T-helper 9 cell (primary cell): ENCODE measurements around the gene SMC4.
"Not testable (repeated sequence)": the region's sequence is repeated elsewhere in the genome, so short reads cannot be mapped to it uniquely, and the experiment has no call there.

ENCODE experiments used
- DNase-seq: peaks from one replicate; pipeline ENCODE4 v3.0.0-alpha.2; 2020

SMC4 gene

GRCh38 chr3:160447544-160447943, 48.1 kb downstream of the SMC4 start:
- no peak for DNase-seq

GRCh38 chr3:160448845-160449635, 49.6 kb downstream of the SMC4 start:
- no peak for DNase-seq

GRCh38 chr3:160449636-160450598, 50.5 kb downstream of the SMC4 start, which contains the start of gene TRIM59:
TSS of gene TRIM59 (minus strand) at chr3:160449786. CDS start at chr3:160439183, 10,603 bp downstream.
- DNase-seq: peak; percentile 92

GRCh38 chr3:160450846-160451245, 51.4 kb downstream of the SMC4 start:
- DNase-seq: no peak

- DNase-seq: no peak
Observed at GRCh38 chr3:160451602-160452001, 52.2 kb downstream of the SMC4 start.

- not testable (repeated sequence) for DNase-seq
Observed at GRCh38 chr3:160452251-160452650, 52.8 kb downstream of the SMC4 start.

GRCh38 chr3:160454995-160455394, 55.5 kb downstream of the SMC4 start:
- no peak for DNase-seq

GRCh38 chr3:160455846-160456245, 56.4 kb downstream of the SMC4 start:
- no peak for DNase-seq

GRCh38 chr3:160458151-160458550, 58.7 kb downstream of the SMC4 start:
- DNase-seq: no peak

GRCh38 chr3:160459450-160459970, 60.1 kb downstream of the SMC4 start:
- no peak for DNase-seq

- DNase-seq: no peak
Observed at GRCh38 chr3:160460033-160460432, 60.6 kb downstream of the SMC4 start.

- no peak for DNase-seq
Observed at GRCh38 chr3:160464321-160464720, 64.9 kb downstream of the SMC4 start.

- no peak for DNase-seq
Observed at GRCh38 chr3:160464971-160465370, 65.5 kb downstream of the SMC4 start.

GRCh38 chr3:160470181-160470580, 70.7 kb downstream of the SMC4 start:
- DNase-seq: no peak

- DNase-seq: no peak
Observed at GRCh38 chr3:160471892-160472291, 72.4 kb downstream of the SMC4 start.

GRCh38 chr3:160472344-160472743, 72.9 kb downstream of the SMC4 start:
- DNase-seq: no peak

- no peak for DNase-seq
Observed at GRCh38 chr3:160473221-160473620, 73.8 kb downstream of the SMC4 start.

GRCh38 chr3:160473978-160474377, 74.5 kb downstream of the SMC4 start:
- no peak for DNase-seq

- no peak for DNase-seq
Observed at GRCh38 chr3:160474416-160474838, 75.0 kb downstream of the SMC4 start.

GRCh38 chr3:160475153-160475552, 75.7 kb downstream of the SMC4 start:
- DNase-seq: no peak

- no peak for DNase-seq
Observed at GRCh38 chr3:160475884-160476283, 76.4 kb downstream of the SMC4 start.

- DNase-seq: no peak
Observed at GRCh38 chr3:160477750-160478149, 78.3 kb downstream of the SMC4 start.

- no peak for DNase-seq
Observed at GRCh38 chr3:160478338-160478737, 78.9 kb downstream of the SMC4 start.
